ENCODE data around the gene SYT9.

The SYT9 gene

DNA sequence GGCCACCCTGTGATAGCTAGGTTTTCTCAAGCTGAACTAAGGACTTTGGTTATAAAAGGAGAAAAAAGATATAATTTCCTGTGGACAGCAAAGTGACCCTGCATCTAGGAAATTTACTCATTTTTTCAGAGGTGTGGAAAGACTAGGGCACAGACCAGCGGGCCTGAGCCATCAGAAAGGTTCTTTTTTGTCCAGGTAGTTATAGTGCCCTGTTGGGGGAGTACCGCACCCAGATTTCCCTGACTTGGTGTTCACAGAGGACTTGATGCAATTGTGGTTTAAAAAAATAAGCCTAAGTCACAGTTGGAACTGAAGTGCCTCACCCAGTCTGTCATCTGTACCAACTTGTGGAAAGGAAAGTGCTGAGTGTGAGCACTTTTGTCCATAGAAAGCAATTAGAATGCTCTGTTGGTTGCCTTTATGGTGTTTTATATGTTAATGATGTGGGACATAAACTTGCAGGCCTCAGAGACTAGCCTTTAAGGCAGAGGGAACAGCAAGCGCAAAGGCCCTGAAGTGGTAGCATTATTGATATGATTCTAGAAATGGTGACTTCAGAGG lies 3.1 kb downstream of the SYT9 start:
- 82% methylated on average over 3 of the region's 3 CpGs for WGBS (ENCODE audit: insufficient coverage)
- Histone ChIP-seq H3K27me3 (replicated peaks in 2 of 5; ENCODE audit: control insufficient read depth in 4 of 5, insufficient read depth in 5 of 5, low read length in 4 of 5) (peaks cover 15 to 73% (median 21%) of the 10 kb centered on the region in 5 experiments), H3K36me3 (ENCODE audit: control insufficient read depth in 4 of 4, insufficient read depth in 4 of 4, low read length in 3 of 4) (no peaks in the 10 kb centered on the region)

DNA sequence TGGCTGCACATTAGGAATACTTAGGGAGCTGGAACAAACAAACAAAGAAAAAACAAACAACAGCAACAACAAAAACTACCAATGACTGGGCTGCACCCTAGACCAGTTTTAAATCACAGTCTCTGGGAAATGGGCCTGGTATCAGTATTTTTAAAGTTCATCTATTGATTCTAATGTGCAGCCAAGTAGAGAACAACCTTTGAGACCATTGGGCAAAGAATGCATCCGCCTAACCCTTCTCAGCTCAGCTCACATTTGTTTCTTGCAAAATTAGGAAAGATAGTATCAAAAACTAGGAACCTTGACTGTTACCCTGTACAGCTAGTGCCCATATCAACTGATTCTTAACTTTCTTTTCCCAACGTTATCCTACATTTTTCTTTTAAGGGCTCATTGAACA lies 5.2 kb downstream of the SYT9 start:
- no peaks in the 10 kb centered on the region for H3K9me3 ChIP-seq (ENCODE audit: control extremely low read depth in 1 of 5, control insufficient read depth in 4 of 5, insufficient read depth in 2 of 5, low read depth in 1 of 5, low read length in 4 of 5)
- peaks cover 13 to 53% (median 19%) of the 10 kb centered on the region in 5 experiments for H3K27me3 ChIP-seq (replicated peaks in 2 of 5; ENCODE audit: control insufficient read depth in 4 of 5, insufficient read depth in 5 of 5, low read length in 4 of 5)
- POLR2A ChIA-PET = no interaction called here
- peaks cover 0 to 11% (median 5%) of the 10 kb centered on the region in 4 experiments for H3K4me1 ChIP-seq (ENCODE audit: control extremely low read depth in 1 of 4, control insufficient read depth in 4 of 4, insufficient read depth in 4 of 4, low read length in 3 of 4)
- DNase-seq = no peak
- CTCF ChIA-PET = no interaction called here
- H3K27ac ChIP-seq (ENCODE audit: insufficient read depth in 1 of 2, low read depth in 1 of 2, low read length in 2 of 2, poor library complexity in 1 of 2, severe bottlenecking in 2 of 2) = no peak overlapping the region
- WGBS (ENCODE audit: insufficient coverage) = 44% methylated on average over 1 of the region's 2 CpGs
- no peak overlapping the region for H3K4me3 ChIP-seq (ENCODE audit: control insufficient read depth in 1 of 7, extremely low read depth in 1 of 7, insufficient read depth in 4 of 7, low read depth in 2 of 7, low read length in 6 of 7)
- H3K36me3 ChIP-seq (ENCODE audit: control insufficient read depth in 4 of 4, insufficient read depth in 4 of 4, low read length in 3 of 4) = no peaks in the 10 kb centered on the region

More for the DNA sequence above, 3.1 kb downstream of the SYT9 start:
- POLR2A ChIA-PET = no interaction called here
- H3K4me1 ChIP-seq (ENCODE audit: control extremely low read depth in 1 of 4, control insufficient read depth in 4 of 4, insufficient read depth in 4 of 4, low read length in 3 of 4) = peaks cover 0 to 15% (median 7%) of the 10 kb centered on the region in 4 experiments
- no peak overlapping the region for H3K27ac ChIP-seq (ENCODE audit: insufficient read depth in 1 of 2, low read depth in 1 of 2, low read length in 2 of 2, poor library complexity in 1 of 2, severe bottlenecking in 2 of 2)
- CTCF ChIA-PET = no interaction called here
- no peak for DNase-seq
- H3K4me3 ChIP-seq (ENCODE audit: control insufficient read depth in 1 of 7, extremely low read depth in 1 of 7, insufficient read depth in 4 of 7, low read depth in 2 of 7, low read length in 6 of 7) = no peak overlapping the region
- no peaks in the 10 kb centered on the region for H3K9me3 ChIP-seq (ENCODE audit: control extremely low read depth in 1 of 5, control insufficient read depth in 4 of 5, insufficient read depth in 2 of 5, low read depth in 1 of 5, low read length in 4 of 5)

DNA sequence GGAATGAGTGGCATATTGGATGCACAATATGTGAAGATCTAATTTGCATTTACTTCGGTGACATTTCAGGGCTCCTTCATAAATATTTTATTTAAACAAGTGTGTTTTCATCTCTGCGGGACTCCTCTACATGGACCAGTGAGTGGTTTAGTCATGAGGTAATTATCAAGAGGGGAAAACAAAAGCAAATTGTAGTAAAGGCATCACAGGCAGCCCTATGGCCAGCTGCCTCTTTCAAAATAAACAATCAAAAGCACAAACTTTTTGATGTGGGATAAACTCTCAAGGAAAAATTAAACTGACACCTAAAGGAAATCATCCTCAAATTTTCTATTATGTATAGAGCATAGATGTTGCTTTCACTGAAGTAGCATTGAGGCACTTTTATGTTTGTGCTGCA lies 6.0 kb downstream of the SYT9 start:
- ChIA-PET CTCF (no interaction called here), POLR2A (no interaction called here)
- H3K27me3 ChIP-seq (replicated peaks in 2 of 5; ENCODE audit: control insufficient read depth in 4 of 5, insufficient read depth in 5 of 5, low read length in 4 of 5) = peaks cover 13 to 47% (median 17%) of the 10 kb centered on the region in 5 experiments
- no peak overlapping the region for H3K27ac ChIP-seq (ENCODE audit: insufficient read depth in 1 of 2, low read depth in 1 of 2, low read length in 2 of 2, poor library complexity in 1 of 2, severe bottlenecking in 2 of 2)
- H3K9me3 ChIP-seq (ENCODE audit: control extremely low read depth in 1 of 5, control insufficient read depth in 4 of 5, insufficient read depth in 2 of 5, low read depth in 1 of 5, low read length in 4 of 5) = no peaks in the 10 kb centered on the region
- peaks cover 0 to 3% (median under 1%) of the 10 kb centered on the region in 4 experiments for H3K4me1 ChIP-seq (ENCODE audit: control extremely low read depth in 1 of 4, control insufficient read depth in 4 of 4, insufficient read depth in 4 of 4, low read length in 3 of 4)
- no peaks in the 10 kb centered on the region for H3K36me3 ChIP-seq (ENCODE audit: control insufficient read depth in 4 of 4, insufficient read depth in 4 of 4, low read length in 3 of 4)
- no peak overlapping the region for H3K4me3 ChIP-seq (ENCODE audit: control insufficient read depth in 1 of 7, extremely low read depth in 1 of 7, insufficient read depth in 4 of 7, low read depth in 2 of 7, low read length in 6 of 7)
- DNase-seq = no peak
- WGBS (ENCODE audit: insufficient coverage) = no CpG with 5 or more reads among the region's 2 CpGs

DNA sequence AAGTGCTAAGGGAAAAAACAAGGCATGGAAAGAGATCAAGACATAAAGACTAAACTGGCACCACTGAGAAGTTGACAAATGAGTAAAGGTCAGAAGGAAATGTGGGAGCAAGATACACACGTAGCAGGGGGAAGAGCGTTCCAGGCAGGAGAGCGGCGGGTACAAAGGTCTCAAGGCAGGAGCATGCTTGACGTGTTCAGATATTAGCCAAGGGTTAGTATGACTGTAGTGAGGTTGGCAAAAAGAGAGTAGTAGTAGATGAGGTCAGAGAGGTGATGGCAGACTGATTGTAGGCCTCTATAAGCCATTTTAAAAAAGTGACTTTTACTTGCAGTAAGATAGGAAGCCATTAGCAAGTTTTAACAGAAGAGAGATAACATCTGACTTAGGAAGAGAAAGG lies 9.9 kb downstream of the SYT9 start:
- H3K9me3 ChIP-seq (ENCODE audit: control extremely low read depth in 1 of 5, control insufficient read depth in 4 of 5, insufficient read depth in 2 of 5, low read depth in 1 of 5, low read length in 4 of 5) = no peaks in the 10 kb centered on the region
- CTCF ChIA-PET = no interaction called here
- WGBS (ENCODE audit: insufficient coverage) = 94% methylated on average over 5 of the region's 5 CpGs
- POLR2A ChIA-PET = no interaction called here
- no peak overlapping the region for H3K4me3 ChIP-seq (ENCODE audit: control insufficient read depth in 1 of 7, extremely low read depth in 1 of 7, insufficient read depth in 4 of 7, low read depth in 2 of 7, low read length in 6 of 7)
- H3K4me1 ChIP-seq (ENCODE audit: control extremely low read depth in 1 of 4, control insufficient read depth in 4 of 4, insufficient read depth in 4 of 4, low read length in 3 of 4) = no peaks in the 10 kb centered on the region
- H3K27me3 ChIP-seq (replicated peaks in 2 of 5; ENCODE audit: control insufficient read depth in 4 of 5, insufficient read depth in 5 of 5, low read length in 4 of 5) = peaks cover 0 to 11% (median 0%) of the 10 kb centered on the region in 5 experiments
- H3K27ac ChIP-seq (ENCODE audit: insufficient read depth in 1 of 2, low read depth in 1 of 2, low read length in 2 of 2, poor library complexity in 1 of 2, severe bottlenecking in 2 of 2) = no peak overlapping the region
- no peak for DNase-seq
- no peaks in the 10 kb centered on the region for H3K36me3 ChIP-seq (ENCODE audit: control insufficient read depth in 4 of 4, insufficient read depth in 4 of 4, low read length in 3 of 4)

DNA sequence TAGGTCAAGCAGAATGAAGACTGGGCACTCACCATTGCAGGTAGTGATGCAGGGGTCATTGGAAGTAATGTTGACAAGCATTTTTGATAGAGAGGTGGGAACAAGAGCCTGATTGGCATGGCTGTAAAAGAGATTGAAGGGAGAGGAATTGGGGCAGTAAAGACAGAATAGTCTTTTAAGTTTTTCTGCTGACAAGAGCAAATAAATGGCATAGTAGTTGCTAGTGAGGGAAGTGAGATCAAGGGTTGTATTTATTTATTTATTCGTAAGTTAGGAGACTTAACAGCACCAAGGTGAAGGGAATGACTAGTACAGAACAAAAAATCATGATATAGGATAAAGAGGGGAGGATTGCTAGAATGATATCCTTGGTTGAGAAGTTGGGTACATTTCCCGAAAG lies 11.0 kb downstream of the SYT9 start:
- Histone ChIP-seq H3K4me1 (ENCODE audit: control extremely low read depth in 1 of 4, control insufficient read depth in 4 of 4, insufficient read depth in 4 of 4, low read length in 3 of 4) (no peaks in the 10 kb centered on the region), H3K4me3 (ENCODE audit: control insufficient read depth in 1 of 7, extremely low read depth in 1 of 7, insufficient read depth in 4 of 7, low read depth in 2 of 7, low read length in 6 of 7) (no peak overlapping the region), H3K27ac (ENCODE audit: insufficient read depth in 1 of 2, low read depth in 1 of 2, low read length in 2 of 2, poor library complexity in 1 of 2, severe bottlenecking in 2 of 2) (no peak overlapping the region), H3K27me3 (replicated peaks in 2 of 5; ENCODE audit: control insufficient read depth in 4 of 5, insufficient read depth in 5 of 5, low read length in 4 of 5) (peaks cover 0 to 6% (median 0%) of the 10 kb centered on the region in 5 experiments), H3K36me3 (ENCODE audit: control insufficient read depth in 4 of 4, insufficient read depth in 4 of 4, low read length in 3 of 4) (no peaks in the 10 kb centered on the region), H3K9me3 (ENCODE audit: control extremely low read depth in 1 of 5, control insufficient read depth in 4 of 5, insufficient read depth in 2 of 5, low read depth in 1 of 5, low read length in 4 of 5) (no peaks in the 10 kb centered on the region)
- ChIA-PET POLR2A (no interaction called here), CTCF (no interaction called here)
- WGBS (ENCODE audit: insufficient coverage) = no CpG with 5 or more reads among the region's 2 CpGs
- no peak for DNase-seq

DNA sequence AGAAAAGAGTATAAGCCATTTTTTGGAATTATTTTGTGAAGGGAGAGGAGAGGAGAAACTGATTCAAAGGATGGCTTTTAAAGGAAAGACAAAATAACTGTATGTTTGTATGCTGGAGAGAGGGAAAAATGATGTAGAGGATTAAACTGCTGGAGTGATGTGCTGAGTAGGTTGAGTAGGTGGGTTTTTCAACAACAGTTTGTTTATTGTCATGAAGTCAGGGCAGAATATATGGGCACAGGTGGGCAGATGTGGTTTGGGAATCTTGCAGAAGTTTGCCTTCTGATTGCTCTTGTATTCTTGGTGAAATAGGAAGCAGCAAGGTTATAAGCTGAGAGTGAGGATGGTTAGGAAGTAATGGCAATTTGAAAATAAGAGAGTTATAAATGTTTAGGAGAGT lies 12.1 kb downstream of the SYT9 start:
- no peak for DNase-seq

DNA sequence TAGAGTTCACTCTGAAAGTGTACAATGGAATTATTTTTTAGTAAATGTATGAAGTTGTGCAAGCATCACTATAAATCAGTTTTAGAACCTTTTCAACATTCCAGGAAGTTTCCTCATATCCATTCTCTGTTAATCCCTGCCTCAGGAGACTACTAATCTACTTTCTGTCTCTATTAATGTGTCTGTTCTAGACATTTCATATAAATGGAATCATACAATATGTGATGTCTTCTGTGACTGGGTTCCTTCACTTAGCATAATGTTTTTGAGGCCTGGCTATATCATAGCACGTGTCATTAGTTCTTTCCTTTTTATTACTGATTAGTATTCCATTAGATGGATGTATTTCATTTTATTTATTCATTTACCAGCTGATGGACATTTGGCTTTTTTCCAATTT lies 17.1 kb downstream of the SYT9 start:
- no peak overlapping the region for H3K4me3 ChIP-seq (ENCODE audit: control insufficient read depth in 1 of 7, extremely low read depth in 1 of 7, insufficient read depth in 4 of 7, low read depth in 2 of 7, low read length in 6 of 7)
- WGBS (ENCODE audit: insufficient coverage) = no CpG with 5 or more reads among the region's 1 CpG
- no peaks in the 10 kb centered on the region for H3K4me1 ChIP-seq (ENCODE audit: control extremely low read depth in 1 of 4, control insufficient read depth in 4 of 4, insufficient read depth in 4 of 4, low read length in 3 of 4)
- no peaks in the 10 kb centered on the region for H3K36me3 ChIP-seq (ENCODE audit: control insufficient read depth in 4 of 4, insufficient read depth in 4 of 4, low read length in 3 of 4)
- ChIA-PET POLR2A (no interaction called here), CTCF (no interaction called here)
- H3K27ac ChIP-seq (ENCODE audit: insufficient read depth in 1 of 2, low read depth in 1 of 2, low read length in 2 of 2, poor library complexity in 1 of 2, severe bottlenecking in 2 of 2) = no peak overlapping the region
- DNase-seq = no peak
- peaks cover 0 to 3% (median 0%) of the 10 kb centered on the region in 5 experiments for H3K27me3 ChIP-seq (replicated peaks in 2 of 5; ENCODE audit: control insufficient read depth in 4 of 5, insufficient read depth in 5 of 5, low read length in 4 of 5)
- H3K9me3 ChIP-seq (ENCODE audit: control extremely low read depth in 1 of 5, control insufficient read depth in 4 of 5, insufficient read depth in 2 of 5, low read depth in 1 of 5, low read length in 4 of 5) = no peaks in the 10 kb centered on the region

More for the DNA sequence above, 12.1 kb downstream of the SYT9 start:
- POLR2A ChIA-PET = no interaction called here
- Histone ChIP-seq H3K36me3 (ENCODE audit: control insufficient read depth in 4 of 4, insufficient read depth in 4 of 4, low read length in 3 of 4) (no peaks in the 10 kb centered on the region), H3K9me3 (ENCODE audit: control extremely low read depth in 1 of 5, control insufficient read depth in 4 of 5, insufficient read depth in 2 of 5, low read depth in 1 of 5, low read length in 4 of 5) (no peaks in the 10 kb centered on the region), H3K27me3 (replicated peaks in 2 of 5; ENCODE audit: control insufficient read depth in 4 of 5, insufficient read depth in 5 of 5, low read length in 4 of 5) (peaks cover 0 to 6% (median 0%) of the 10 kb centered on the region in 5 experiments), H3K4me3 (ENCODE audit: control insufficient read depth in 1 of 7, extremely low read depth in 1 of 7, insufficient read depth in 4 of 7, low read depth in 2 of 7, low read length in 6 of 7) (no peak overlapping the region), H3K27ac (ENCODE audit: insufficient read depth in 1 of 2, low read depth in 1 of 2, low read length in 2 of 2, poor library complexity in 1 of 2, severe bottlenecking in 2 of 2) (no peak overlapping the region), H3K4me1 (ENCODE audit: control extremely low read depth in 1 of 4, control insufficient read depth in 4 of 4, insufficient read depth in 4 of 4, low read length in 3 of 4) (no peaks in the 10 kb centered on the region)
- CTCF ChIA-PET = no interaction called here
